NCI-H510A (cell line): ENCODE measurements around the gene NDUFAF5.
"Not testable (repeated sequence)": the region's sequence is repeated elsewhere in the genome, so short reads cannot be mapped to it uniquely, and the experiment has no call there.

ENCODE experiments used
- DNase-seq: peaks from one replicate; lab custom pipeline; 2025; lab: John Stamatoyannopoulos, UW

The NDUFAF5 gene

GRCh38 chr20:13784893-13785715, at the start of gene NDUFAF5, which contains the start of gene ESF1:
NDUFAF5 (plus strand) TSS chr20:13785028; CDS start chr20:13785069, 41 bp downstream.
ESF1 (minus strand) TSS chr20:13784919; CDS start chr20:13783140, 1,779 bp downstream.
- peak; percentile 95 for DNase-seq

GRCh38 chr20:13735826-13736225, 49.0 kb upstream of the NDUFAF5 start:
- DNase-seq, result no peak

- no peak for DNase-seq
These were observed 48.2 kb upstream of the NDUFAF5 start for GRCh38 chr20:13736436-13737191.

- DNase-seq, result not testable (repeated sequence)
These were observed 46.6 kb upstream of the NDUFAF5 start for GRCh38 chr20:13738187-13738586.

GRCh38 chr20:13739731-13740649, 44.8 kb upstream of the NDUFAF5 start:
- DNase-seq, result no peak

- no peak for DNase-seq
These were observed 42.9 kb upstream of the NDUFAF5 start for GRCh38 chr20:13741879-13742278.

GRCh38 chr20:13744352-13744751, 40.5 kb upstream of the NDUFAF5 start:
- DNase-seq, result no peak

GRCh38 chr20:13745784-13746183, 39.0 kb upstream of the NDUFAF5 start:
- DNase-seq, result no peak

GRCh38 chr20:13749811-13750210, 35.0 kb upstream of the NDUFAF5 start:
- DNase-seq, result no peak

- no peak for DNase-seq
These were observed 31.3 kb upstream of the NDUFAF5 start for GRCh38 chr20:13753436-13754036.

- DNase-seq, result no peak
These were observed 29.0 kb upstream of the NDUFAF5 start for GRCh38 chr20:13755809-13756208.

- no peak for DNase-seq
These were observed 28.3 kb upstream of the NDUFAF5 start for GRCh38 chr20:13756551-13756950.

- no peak for DNase-seq
These were observed 25.9 kb upstream of the NDUFAF5 start for GRCh38 chr20:13758884-13759283.

- DNase-seq, result not testable (repeated sequence)
These were observed 24.3 kb upstream of the NDUFAF5 start for GRCh38 chr20:13760451-13760946.

- DNase-seq, result no peak
These were observed 19.5 kb upstream of the NDUFAF5 start for GRCh38 chr20:13765299-13765698.

GRCh38 chr20:13765868-13766416, 18.9 kb upstream of the NDUFAF5 start:
- no peak for DNase-seq

GRCh38 chr20:13770141-13770540, 14.7 kb upstream of the NDUFAF5 start:
- DNase-seq, result no peak

GRCh38 chr20:13771853-13772453, 12.9 kb upstream of the NDUFAF5 start:
- no peak for DNase-seq

- DNase-seq, result no peak
These were observed 12.3 kb upstream of the NDUFAF5 start for GRCh38 chr20:13772529-13772928.

- DNase-seq, result no peak
These were observed 9.0 kb upstream of the NDUFAF5 start for GRCh38 chr20:13775867-13776266.

- no peak for DNase-seq
These were observed 7.6 kb upstream of the NDUFAF5 start for GRCh38 chr20:13777171-13777601.
